ENCODE measurements around the gene SLC39A10.

- no peak for TF ChIP-seq POLR2A (IDR thresholded peaks at IDR 0.05; ENCODE audit: low read length)
- TF ChIP-seq GATA1 (IDR thresholded peaks at IDR 0.05; ENCODE audit: low read depth, low read length): peak; percentile 18
These were observed 5.1 kb downstream of the SLC39A10 start for GRCh38 chr2:195662138-195662537.
